Upper lobe of right lung (tissue), 1 donor: ENCODE results near the gene PADI4. TPM values are rescaled to one million over a fixed set of nuclear protein-coding genes. Genes with fewer than 3 reads are reported as not detected.

Source experiments
- ATAC-seq: fragments of 200-7000 bp; cut with Tn5 transposase; one replicate; pipeline ENCODE4 v1.9.1; 2020; ENCODE audit warnings: mild to moderate bottlenecking, moderate library complexity
- DNase-seq: peaks from one replicate; pipeline ENCODE4 v3.0.0-alpha.2; 2020
- H3K27ac ChIP-seq: fragments of 200-600 bp; one replicate; pipeline ENCODE4 v1.8.0; 2022
- H3K27me3 ChIP-seq: fragments of 200-600 bp; one replicate; pipeline ENCODE4 v1.8.0; 2022; ENCODE audit warnings: mild to moderate bottlenecking
- H3K36me3 ChIP-seq: fragments of 200-600 bp; one replicate; pipeline ENCODE4 v1.8.0; 2022
- H3K4me1 ChIP-seq: fragments of 200-600 bp; one replicate; pipeline ENCODE4 v1.8.0; 2022
- H3K4me3 ChIP-seq: fragments of 200-600 bp; one replicate; pipeline ENCODE4 v1.8.0; 2022; ENCODE audit warnings: mild to moderate bottlenecking
- H3K9me3 ChIP-seq: fragments of 200-600 bp; one replicate; pipeline ENCODE4 v1.8.0; 2022
- intact Hi-C: fragments of 100-400 bp; cut with DNase I; formaldehyde crosslinking; loops from one replicate; pipeline ENCODE4 v1.11.0; 2022
- total RNA-seq: library from RNA; stranded (reverse); fragmentation: NEBNext Ultra II Directional; extraction: Animal tissue kit (Norgen Biotek cat#: 25700); gene quantifications from one replicate; pipeline ENCODE4 v1.2.1, GENCODE V29; 2021
- TF ChIP-seq, protein P1 (sequence below): fragments of 200-600 bp; IDR thresholded peaks from one replicate; pipeline ENCODE4 v1.8.0; 2022; ENCODE audit warnings: antibody characterized with exemption
- donor health status: DM: no; HTN: yes; CAD: no; lungs with severe emphysema.

Gene PADI4
- total RNA-seq, 1 donor from 2014 or later, result 2.3 TPM

DNA sequence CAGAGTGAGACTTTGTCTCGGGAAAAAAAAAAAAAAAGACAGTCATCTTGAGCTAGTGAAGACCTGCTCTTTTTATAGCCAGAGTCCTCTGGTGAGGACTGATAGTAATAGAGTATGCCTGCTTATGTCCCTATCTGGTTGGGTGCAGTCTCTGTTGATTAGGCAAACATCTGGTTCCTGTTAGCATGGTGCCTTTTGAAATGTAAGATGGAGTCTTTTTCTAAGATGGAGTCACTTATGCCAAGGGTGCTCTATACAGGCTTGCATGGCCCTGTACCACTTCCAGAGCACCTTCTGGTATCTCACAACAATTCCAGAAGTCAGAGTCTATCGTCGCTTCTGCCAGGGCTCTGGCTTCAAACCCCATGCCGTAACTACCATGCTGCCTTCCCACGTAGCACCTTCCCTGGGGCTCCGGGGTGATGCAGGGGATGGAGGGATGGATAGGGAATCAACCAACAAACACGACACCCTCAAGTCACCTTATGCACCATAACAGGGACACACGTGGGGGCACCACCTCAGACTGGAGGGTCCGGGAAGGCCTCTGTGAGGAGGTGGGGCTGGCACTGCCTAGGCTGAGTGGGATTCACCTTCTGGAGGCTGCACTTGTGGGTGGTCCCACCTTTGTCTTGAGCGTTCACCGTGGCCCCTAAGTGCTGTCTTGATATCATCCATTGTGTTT is 52.4 kb downstream of the PADI4 start:
- DNase-seq, result no peak
- intact Hi-C loops, result no loop called here
- Histone ChIP-seq H3K27me3 (peaks cover 18% of the 10 kb centered on the region), H3K4me1 (no peaks in the 10 kb centered on the region), H3K36me3 (no peaks in the 10 kb centered on the region), H3K4me3 (no peak overlapping the region), H3K9me3 (no peaks in the 10 kb centered on the region), H3K27ac (no peak overlapping the region)
- ATAC-seq, result no peak
- TF ChIP-seq, protein P1, sequence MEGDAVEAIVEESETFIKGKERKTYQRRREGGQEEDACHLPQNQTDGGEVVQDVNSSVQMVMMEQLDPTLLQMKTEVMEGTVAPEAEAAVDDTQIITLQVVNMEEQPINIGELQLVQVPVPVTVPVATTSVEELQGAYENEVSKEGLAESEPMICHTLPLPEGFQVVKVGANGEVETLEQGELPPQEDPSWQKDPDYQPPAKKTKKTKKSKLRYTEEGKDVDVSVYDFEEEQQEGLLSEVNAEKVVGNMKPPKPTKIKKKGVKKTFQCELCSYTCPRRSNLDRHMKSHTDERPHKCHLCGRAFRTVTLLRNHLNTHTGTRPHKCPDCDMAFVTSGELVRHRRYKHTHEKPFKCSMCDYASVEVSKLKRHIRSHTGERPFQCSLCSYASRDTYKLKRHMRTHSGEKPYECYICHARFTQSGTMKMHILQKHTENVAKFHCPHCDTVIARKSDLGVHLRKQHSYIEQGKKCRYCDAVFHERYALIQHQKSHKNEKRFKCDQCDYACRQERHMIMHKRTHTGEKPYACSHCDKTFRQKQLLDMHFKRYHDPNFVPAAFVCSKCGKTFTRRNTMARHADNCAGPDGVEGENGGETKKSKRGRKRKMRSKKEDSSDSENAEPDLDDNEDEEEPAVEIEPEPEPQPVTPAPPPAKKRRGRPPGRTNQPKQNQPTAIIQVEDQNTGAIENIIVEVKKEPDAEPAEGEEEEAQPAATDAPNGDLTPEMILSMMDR, result no peak

DNA sequence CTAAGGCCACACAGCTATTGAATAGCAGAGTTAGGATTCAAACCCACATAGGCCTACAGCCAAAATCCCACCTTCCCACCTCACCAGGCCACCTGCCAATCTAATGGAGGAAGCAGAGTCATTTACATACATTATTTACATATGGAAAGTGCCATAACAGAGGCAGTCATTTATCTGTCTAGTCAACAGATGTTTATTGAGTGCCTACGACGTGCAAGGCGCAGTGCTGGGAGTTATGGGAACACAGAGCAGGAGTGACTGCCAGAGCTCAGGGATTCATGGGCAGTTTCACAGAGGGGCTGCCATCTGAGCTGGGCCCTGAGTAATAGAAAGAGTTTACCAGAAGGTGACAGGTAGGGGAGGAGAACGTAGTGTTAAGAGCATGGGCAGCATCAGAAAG is 53.7 kb downstream of the PADI4 start:
- Histone ChIP-seq H3K9me3 (no peaks in the 10 kb centered on the region), H3K4me3 (no peak overlapping the region), H3K36me3 (no peaks in the 10 kb centered on the region), H3K27ac (no peak overlapping the region), H3K27me3 (peaks cover 27% of the 10 kb centered on the region), H3K4me1 (no peaks in the 10 kb centered on the region)
- ATAC-seq, result no peak
- TF ChIP-seq, protein P1, result no peak
- no peak for DNase-seq
- intact Hi-C loops, result no loop called here

DNA sequence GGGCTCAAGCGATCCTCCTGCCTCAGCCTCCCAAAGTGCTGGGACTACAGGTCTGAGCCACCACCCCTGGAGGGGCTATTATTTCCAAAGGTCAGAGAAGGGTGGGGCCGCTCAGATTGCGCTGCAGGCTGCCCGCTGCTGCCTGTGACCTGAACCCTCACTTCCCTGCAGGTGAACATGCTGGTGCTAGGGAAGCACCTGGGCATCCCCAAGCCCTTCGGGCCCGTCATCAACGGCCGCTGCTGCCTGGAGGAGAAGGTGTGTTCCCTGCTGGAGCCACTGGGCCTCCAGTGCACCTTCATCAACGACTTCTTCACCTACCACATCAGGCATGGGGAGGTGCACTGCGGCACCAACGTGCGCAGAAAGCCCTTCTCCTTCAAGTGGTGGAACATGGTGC is 55.4 kb downstream of the PADI4 start:
- no peak for DNase-seq
- H3K4me3 ChIP-seq, result no peak overlapping the region
- H3K27ac ChIP-seq, result no peak overlapping the region
- intact Hi-C loops, result no loop called here
- ATAC-seq, result no peak
- no peaks in the 10 kb centered on the region for H3K36me3 ChIP-seq
- H3K27me3 ChIP-seq, result peaks cover 38% of the 10 kb centered on the region
- no peaks in the 10 kb centered on the region for H3K9me3 ChIP-seq
- no peaks in the 10 kb centered on the region for H3K4me1 ChIP-seq
- TF ChIP-seq, protein P1, result no peak

DNA sequence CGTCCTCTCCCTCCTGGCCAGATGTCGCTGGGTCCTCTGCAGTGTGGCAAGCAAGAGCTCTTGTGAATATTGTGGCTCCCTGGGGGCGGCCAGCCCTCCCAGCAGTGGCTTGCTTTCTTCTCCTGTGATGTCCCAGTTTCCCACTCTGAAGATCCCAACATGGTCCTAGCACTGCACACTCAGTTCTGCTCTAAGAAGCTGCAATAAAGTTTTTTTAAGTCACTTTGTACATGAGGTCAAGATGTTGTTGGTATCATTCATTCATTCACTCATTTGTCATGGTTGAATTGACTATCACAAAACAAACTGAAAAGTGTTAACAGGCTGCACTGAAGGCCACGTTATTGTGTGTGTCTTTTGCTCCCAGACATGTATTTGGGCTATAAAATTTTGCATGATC is 55.8 kb downstream of the PADI4 start:
- Histone ChIP-seq H3K27me3 (peaks cover 40% of the 10 kb centered on the region), H3K4me3 (no peak overlapping the region), H3K27ac (no peak overlapping the region), H3K9me3 (no peaks in the 10 kb centered on the region), H3K4me1 (no peaks in the 10 kb centered on the region), H3K36me3 (no peaks in the 10 kb centered on the region)
- intact Hi-C loops, result no loop called here
- TF ChIP-seq, protein P1, result no peak
- DNase-seq (no peak), ATAC-seq (no peak)

DNA sequence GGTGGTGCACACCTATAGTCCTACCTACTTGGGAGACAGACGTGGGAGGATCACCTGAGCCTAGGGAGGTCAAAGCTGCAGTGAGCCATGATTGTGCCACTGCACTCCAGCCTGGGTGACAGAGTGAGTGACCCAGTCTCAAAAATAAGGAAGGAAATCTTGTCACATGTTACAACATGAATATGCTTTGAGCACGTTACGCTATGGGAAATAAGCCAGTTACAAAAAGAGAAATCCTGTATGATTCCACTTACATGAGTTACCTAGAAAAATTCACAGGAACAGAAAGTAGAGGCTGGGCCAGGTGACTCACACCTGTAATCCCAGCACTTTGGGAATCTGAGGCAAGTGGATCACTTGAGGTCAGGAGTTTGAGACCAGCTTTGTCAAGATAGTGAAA is 57.3 kb downstream of the PADI4 start:
- peak; percentile 66 for ATAC-seq
- TF ChIP-seq, protein P1, result no peak
- intact Hi-C loops, result no loop called here

DNA sequence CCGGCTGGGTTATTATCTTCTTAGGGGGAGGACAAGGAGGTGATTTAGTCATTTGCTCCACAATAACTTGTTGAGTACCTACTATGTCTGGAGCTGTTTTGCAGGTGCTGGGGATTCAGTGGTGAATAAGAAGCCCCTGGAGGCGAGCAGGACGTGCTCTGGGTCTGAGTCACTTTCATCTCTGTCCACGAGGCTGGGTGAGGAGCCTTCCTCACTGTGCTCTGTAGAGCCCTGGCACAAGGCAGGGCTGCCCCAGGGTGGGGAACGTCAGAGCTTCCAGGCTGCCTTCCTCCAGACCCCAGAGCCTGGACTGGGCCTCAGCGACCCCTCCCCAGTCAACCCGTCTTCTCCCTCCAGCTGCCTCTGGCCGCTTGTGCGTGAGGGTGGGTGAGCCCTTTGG is 61.5 kb downstream of the PADI4 start:
- DNase-seq (no peak), ATAC-seq (no peak)
- Histone ChIP-seq H3K27me3 (peaks cover 55% of the 10 kb centered on the region), H3K4me1 (no peaks in the 10 kb centered on the region), H3K9me3 (no peaks in the 10 kb centered on the region), H3K4me3 (no peak overlapping the region), H3K36me3 (no peaks in the 10 kb centered on the region), H3K27ac (no peak overlapping the region)
- TF ChIP-seq, protein P1, result no peak
- intact Hi-C loops, result no loop called here

More for the DNA sequence above, 57.3 kb downstream of the PADI4 start:
- Histone ChIP-seq H3K27me3 (peaks cover 51% of the 10 kb centered on the region), H3K36me3 (no peaks in the 10 kb centered on the region), H3K27ac (no peak overlapping the region), H3K4me3 (no peak overlapping the region), H3K9me3 (no peaks in the 10 kb centered on the region), H3K4me1 (no peaks in the 10 kb centered on the region)
- DNase-seq, result no peak
